Skin of body (tissue), 2 donors: Measurements from ENCODE around the gene LMBR1. TPM values are rescaled to one million over a fixed set of nuclear protein-coding genes. Genes with fewer than 3 reads are reported as not detected.
"Not testable (repeated sequence)": the region's sequence is repeated elsewhere in the genome, so short reads cannot be mapped to it uniquely, and the experiment has no call there.

Experiments used
- DNase-seq: peaks from one replicate; lab custom pipeline; 2025; lab: John Stamatoyannopoulos, UW
- total RNA-seq: library from RNA; depleted of rRNA; stranded (reverse); fragments of >200 nt; gene quantifications from one replicate; pipeline ENCODE4 v1.2.3, GENCODE V29; 2014

The LMBR1 gene
- total RNA-seq, 1 donor from 2014 or later = 70.7 TPM

- DNase-seq = no peak
Observed at GRCh38 chr7:156759579-156760202, 133.3 kb downstream of the LMBR1 start.

DNA sequence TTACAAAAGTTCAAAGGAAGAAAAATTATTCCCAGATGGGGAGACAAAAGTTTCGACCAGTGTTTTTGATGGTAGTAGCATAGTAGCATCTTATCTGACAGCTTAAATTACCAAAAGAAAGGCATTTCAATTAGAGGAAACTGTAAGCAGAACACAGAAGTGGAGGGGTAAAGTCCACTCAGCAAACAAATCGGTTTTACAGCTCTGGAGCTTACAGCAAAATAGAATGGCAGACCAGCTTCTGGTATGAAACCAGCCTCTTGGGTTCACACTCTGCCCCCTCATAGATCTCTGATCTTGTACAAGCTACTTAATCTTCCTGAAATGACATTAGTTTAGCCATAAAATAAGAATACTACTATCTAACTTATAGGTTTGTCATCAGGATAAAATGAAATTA lies 133.8 kb downstream of the LMBR1 start:
- no peak for DNase-seq

- DNase-seq = no peak
Observed at GRCh38 chr7:156754201-156754600, 138.8 kb downstream of the LMBR1 start.

DNA sequence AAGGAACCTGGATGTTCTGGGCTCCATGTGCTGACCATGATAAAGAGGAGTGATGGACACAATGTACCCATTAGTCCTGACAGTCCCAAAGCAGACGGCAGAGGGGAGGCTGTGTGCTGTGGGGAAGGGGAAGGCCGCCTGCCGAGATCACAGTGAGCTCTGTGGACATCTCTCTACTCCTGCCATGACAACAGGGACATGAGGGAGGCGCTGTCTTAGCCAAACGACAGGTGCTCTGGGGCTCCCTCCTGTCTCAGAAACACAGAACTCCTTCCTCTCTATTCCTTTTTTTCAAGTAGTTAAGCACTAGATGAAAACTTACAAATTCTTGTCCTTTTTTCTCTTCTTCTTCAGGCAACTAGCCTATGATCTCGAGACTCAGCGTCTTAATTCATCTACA lies 139.4 kb downstream of the LMBR1 start:
- DNase-seq = no peak

DNA sequence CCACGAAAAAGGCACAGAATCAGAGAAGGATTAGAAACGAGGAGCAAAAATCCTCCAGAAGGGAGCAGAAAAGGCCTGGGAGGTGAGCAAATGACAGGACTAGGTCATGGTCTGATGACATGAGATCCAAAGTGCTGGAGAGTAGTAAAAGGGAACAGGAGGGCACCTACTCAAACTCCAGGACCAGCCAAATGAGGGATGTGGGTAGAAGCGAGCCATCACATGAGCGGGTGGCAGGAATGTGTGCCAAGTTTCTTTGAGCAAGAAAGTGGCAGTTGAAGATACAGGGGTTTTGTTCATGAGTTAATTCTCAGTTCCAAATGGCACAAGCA lies 139.8 kb downstream of the LMBR1 start:
- no peak for DNase-seq

GRCh38 chr7:156752367-156753228 lies 140.4 kb downstream of the LMBR1 start:
- no peak for DNase-seq

- DNase-seq = no peak
Observed at GRCh38 chr7:156751319-156751718, 141.7 kb downstream of the LMBR1 start.

DNA sequence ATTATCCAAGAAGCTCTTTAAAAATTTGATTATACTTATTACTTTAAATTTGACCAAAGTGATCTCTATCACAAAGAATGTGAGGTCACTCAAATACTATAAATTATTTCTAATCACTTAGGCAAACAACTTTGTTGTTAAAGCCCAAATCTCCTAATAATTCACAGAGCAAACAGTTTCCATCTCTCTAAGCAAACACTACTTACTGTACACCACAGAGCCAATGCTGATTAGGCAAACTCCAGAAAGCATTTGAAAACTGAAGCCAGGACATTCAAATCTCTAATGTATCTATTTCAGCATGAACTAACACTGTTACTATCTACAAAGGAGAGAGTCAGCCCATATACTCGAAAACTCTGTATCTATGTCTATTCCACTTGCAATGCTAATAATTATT lies 145.3 kb downstream of the LMBR1 start:
- DNase-seq = no peak

DNA sequence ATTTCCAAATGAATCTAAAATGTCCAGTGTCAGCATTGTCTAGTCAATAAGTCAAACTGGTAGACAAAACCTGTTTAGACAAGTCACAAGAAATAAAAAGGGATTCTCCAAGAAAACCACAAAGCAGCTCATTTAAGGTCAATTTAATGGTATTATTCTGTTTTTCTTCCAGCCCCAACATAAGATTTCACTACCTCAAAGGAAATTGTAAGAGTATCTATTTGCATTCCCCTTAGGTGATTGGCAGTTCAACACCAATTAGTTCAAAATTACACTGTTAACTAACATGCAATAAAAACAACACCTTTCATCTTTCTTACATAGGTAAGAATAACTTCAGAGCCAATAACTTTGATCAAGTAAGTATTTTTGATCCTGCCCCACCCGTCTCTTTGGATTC lies 146.1 kb downstream of the LMBR1 start:
- DNase-seq = no peak

GRCh38 chr7:156739596-156739995 lies 153.4 kb downstream of the LMBR1 start:
- DNase-seq = no peak

DNA sequence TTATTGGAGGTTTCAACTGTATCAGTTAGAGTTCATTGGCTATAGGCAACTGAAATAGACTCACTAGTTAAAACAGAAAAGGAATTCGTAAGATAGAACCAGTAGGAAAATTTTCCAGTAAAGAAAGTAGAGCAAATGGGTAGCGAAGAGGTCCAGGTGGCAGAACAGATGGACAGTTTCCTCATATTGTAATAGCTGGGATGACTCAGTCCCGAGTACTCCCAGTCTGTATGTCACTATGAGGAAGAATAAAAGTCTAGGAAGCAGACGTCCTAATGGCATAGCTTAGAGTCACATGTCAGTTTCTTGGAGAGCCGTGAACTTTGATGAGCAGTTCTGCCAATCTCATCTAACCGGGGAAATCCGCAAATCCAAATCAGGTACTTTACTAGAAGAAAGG lies 157.1 kb downstream of the LMBR1 start:
- DNase-seq = no peak

DNA sequence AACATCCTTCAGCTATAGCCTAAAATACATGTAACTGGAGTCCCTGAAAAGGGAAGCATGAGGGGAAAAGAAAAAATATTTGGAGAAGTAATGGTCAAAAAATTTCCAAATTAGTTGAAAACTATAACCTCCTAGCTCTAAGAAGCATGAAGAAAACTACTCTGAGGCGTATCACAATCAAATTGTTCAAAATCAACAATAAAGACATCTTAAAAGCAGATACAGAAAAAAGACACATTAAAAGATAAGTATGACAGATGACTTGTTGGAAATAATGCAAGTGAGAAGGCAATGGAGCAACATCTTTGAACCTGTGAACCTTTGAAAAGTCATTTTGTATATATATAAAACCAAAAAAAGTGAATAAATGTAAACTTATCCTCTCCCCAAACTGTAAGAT lies 159.3 kb downstream of the LMBR1 start:
- DNase-seq = no peak

- no peak for DNase-seq
Observed at GRCh38 chr7:156732091-156732625, 160.8 kb downstream of the LMBR1 start.

DNA sequence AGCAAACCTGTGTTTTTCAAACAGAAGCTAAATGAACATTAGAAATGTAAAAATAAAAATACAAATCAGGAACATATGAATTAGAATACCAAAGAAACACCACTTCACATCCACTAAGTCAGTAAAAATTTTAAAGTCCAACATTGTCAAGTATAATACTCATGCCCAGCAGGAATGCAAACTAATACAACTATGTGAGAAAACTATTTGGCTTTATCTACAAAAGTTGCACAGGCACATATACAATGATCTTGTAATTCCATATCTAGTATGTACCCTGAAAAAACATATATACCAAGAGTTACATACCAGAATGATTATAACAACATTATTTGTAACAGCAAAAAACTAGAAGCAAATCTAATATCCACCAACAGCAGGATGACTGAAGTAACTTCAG lies 161.3 kb downstream of the LMBR1 start:
- no peak for DNase-seq

DNA sequence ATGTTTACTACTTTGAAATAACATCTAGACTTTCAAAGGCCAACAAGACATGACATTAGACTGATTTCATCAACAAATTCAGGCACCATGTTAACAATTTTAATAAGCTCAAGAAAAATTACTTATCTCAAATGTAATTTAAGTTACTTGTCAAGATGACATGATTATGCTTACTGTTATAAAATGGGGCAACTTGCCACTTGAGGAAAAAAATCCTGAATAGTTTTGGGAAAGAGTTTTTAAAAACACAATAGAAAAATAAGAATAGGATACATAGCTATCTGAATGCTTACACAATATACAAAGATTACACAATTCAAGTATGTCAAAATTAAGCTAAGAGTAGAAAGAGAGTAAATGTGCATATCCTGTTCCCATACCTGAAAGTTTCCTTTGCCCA lies 167.0 kb downstream of the LMBR1 start:
- DNase-seq = no peak

DNA sequence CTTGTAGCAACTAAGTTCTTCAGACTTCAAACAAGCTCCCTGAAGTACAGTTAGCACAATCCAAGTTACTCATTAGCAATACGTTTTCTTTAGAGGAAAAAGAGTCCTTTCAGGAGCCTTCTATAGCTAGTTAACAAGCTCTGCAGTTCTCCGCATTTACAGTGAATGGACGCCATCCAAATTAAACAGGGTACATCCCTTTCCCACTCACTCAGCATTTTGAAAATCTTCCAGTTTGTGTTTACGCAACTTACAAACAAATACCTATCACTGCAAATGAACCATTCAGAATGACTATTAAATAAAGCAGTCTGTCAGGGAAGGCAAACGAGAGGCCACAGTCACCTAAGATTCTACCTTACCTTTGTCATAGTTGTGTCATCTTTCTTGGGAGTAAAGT lies 167.9 kb downstream of the LMBR1 start:
- DNase-seq = no peak

- no peak for DNase-seq
Observed at GRCh38 chr7:156722043-156722826, 170.7 kb downstream of the LMBR1 start.

GRCh38 chr7:156703773-156704482 lies 189.1 kb downstream of the LMBR1 start:
- no peak for DNase-seq

DNA sequence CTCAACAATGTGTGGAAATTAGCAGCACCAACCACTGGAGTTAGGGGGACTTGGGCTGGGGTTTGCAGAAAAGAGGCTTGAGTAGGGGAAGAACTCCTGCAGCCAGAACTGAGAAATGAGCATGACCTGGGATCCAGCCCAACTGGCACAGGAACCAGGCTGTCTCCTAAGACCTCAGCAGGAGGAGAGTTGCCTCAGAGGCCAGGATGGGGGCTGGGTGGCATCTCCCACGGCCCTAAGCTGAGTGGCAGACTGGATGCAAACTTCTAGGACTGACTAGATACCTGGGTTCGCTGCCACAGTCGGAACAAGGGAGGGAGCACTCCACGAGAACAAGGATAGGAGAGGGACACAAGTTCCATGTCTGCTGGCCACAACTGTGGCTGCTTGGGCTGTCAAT lies 189.8 kb downstream of the LMBR1 start:
- DNase-seq = no peak

- DNase-seq = no peak
Observed at GRCh38 chr7:156702399-156702798, 190.6 kb downstream of the LMBR1 start.

DNA sequence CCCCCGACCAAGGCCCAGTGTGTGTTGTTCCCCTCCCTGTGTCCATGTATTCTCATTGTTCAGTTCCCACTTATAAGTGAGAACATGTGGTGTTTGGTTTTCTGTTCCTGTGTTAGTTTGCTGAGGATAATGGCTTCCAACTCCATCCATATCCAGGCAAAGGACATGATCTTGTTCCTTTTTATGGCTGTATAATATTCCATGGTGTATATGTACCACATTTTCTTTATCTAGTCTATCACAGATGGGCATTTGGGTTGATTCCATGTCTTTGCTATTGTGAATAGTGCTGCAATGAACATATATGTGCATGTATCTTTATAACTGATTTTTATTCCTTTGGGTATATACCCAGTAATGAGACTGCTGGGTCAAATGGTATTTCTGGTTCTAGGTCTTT lies 191.2 kb downstream of the LMBR1 start:
- DNase-seq = not testable (repeated sequence)
